ENCODE measurements around the gene NUP35. TPM values are rescaled to one million over a fixed set of nuclear protein-coding genes. Genes with fewer than 3 reads are reported as not detected.

Gene NUP35
- polyA plus RNA-seq, 1 donor from 2014 or later, result 40.7 TPM

- TF ChIP-seq EP300 (conservative IDR thresholded peaks at IDR 0.05; ENCODE audit: poor library complexity, severe bottlenecking) (no peak), CTCF (IDR thresholded peaks at IDR 0.05; ENCODE audit: poor library complexity, severe bottlenecking) (no peak), RAD21 (conservative IDR thresholded peaks at IDR 0.05) (no peak), MXI1 (conservative IDR thresholded peaks at IDR 0.05; ENCODE audit: poor library complexity, severe bottlenecking) (no peak)
- TF ChIP-seq, protein P1, sequence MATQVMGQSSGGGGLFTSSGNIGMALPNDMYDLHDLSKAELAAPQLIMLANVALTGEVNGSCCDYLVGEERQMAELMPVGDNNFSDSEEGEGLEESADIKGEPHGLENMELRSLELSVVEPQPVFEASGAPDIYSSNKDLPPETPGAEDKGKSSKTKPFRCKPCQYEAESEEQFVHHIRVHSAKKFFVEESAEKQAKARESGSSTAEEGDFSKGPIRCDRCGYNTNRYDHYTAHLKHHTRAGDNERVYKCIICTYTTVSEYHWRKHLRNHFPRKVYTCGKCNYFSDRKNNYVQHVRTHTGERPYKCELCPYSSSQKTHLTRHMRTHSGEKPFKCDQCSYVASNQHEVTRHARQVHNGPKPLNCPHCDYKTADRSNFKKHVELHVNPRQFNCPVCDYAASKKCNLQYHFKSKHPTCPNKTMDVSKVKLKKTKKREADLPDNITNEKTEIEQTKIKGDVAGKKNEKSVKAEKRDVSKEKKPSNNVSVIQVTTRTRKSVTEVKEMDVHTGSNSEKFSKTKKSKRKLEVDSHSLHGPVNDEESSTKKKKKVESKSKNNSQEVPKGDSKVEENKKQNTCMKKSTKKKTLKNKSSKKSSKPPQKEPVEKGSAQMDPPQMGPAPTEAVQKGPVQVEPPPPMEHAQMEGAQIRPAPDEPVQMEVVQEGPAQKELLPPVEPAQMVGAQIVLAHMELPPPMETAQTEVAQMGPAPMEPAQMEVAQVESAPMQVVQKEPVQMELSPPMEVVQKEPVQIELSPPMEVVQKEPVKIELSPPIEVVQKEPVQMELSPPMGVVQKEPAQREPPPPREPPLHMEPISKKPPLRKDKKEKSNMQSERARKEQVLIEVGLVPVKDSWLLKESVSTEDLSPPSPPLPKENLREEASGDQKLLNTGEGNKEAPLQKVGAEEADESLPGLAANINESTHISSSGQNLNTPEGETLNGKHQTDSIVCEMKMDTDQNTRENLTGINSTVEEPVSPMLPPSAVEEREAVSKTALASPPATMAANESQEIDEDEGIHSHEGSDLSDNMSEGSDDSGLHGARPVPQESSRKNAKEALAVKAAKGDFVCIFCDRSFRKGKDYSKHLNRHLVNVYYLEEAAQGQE (IDR thresholded peaks at IDR 0.05; ENCODE audit: borderline replicate concordance), result no peak
- Histone ChIP-seq H3K36me3 (ENCODE audit: insufficient read depth, low read length) (peaks cover 4% of the 10 kb centered on the region), H4K20me1 (ENCODE audit: insufficient read depth) (no peaks in the 10 kb centered on the region), H3K79me2 (replicated peaks; ENCODE audit: insufficient read depth, low read length) (no peaks in the 10 kb centered on the region), H3K4me3 (ENCODE audit: low read length) (no peak overlapping the region), H3K9me2 (ENCODE audit: insufficient read depth, low read length) (no peaks in the 10 kb centered on the region), H3K27me3 (ENCODE audit: insufficient read depth, low read depth, low read length) (no peaks in the 10 kb centered on the region), H3K27ac (ENCODE audit: low read length) (no peak overlapping the region), H3F3A (ENCODE audit: insufficient read depth, low read length, poor library complexity, severe bottlenecking) (no peaks in the 10 kb centered on the region), H3K4me2 (ENCODE audit: low read length) (no peak overlapping the region), H3K9me3 (ENCODE audit: low read length) (no peaks in the 10 kb centered on the region), H3K9ac (ENCODE audit: low read length) (no peak overlapping the region), H2AFZ (ENCODE audit: low read depth, low read length) (no peak overlapping the region)
Measured at GRCh38 chr2:183162362-183162761, 38.1 kb downstream of the NUP35 start.

DNA sequence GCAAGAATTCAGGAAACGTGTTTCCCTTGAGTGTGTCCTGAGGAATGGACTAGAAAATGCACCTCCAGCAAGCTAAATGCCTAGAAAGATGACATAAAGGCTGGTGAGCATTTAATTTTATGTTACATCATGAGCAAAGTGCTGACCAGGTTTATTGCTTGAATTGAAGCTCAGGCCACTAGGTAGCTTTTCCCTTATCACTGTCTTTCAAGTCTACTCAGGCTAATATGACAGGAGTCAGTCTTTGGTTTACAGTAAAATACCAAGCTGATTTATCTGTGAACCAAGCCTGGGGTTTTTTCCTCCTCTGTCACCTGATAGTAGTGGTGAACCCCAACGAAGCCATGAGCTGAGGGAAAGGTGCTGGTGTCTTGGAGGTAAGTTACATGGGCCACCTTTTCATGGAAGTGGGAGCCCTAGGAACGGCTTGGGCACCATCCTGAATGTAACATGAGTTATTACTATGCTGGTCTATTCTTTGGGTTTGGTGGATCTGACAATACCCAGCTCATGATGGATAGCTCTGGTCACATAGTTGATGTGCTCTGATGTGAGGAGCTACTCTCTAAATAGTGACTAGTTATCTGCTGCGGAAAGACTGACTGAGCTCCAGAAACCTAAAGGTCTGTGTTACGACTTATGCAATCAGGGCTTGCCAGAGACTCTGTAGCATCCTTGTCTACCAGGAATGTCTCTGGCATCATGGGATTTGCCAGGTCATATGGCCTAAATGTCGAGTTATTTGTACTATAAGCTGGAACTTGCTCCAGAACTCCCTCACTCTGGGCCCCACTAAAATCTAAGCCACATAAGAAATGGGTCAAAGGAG, 39.8 kb downstream of the NUP35 start:
- no peaks in the 10 kb centered on the region for H3F3A ChIP-seq (ENCODE audit: insufficient read depth, low read length, poor library complexity, severe bottlenecking)
- no peak overlapping the region for H3K9ac ChIP-seq (ENCODE audit: low read length)
- no peaks in the 10 kb centered on the region for H3K9me2 ChIP-seq (ENCODE audit: insufficient read depth, low read length)
- no peaks in the 10 kb centered on the region for H3K9me3 ChIP-seq (ENCODE audit: low read length)
- H4K20me1 ChIP-seq (ENCODE audit: insufficient read depth), result no peaks in the 10 kb centered on the region
- H2AFZ ChIP-seq (ENCODE audit: low read depth, low read length), result no peak overlapping the region
- H3K27me3 ChIP-seq (ENCODE audit: insufficient read depth, low read depth, low read length), result no peaks in the 10 kb centered on the region
- H3K36me3 ChIP-seq (ENCODE audit: insufficient read depth, low read length), result peaks cover 4% of the 10 kb centered on the region
- no peaks in the 10 kb centered on the region for H3K79me2 ChIP-seq (replicated peaks; ENCODE audit: insufficient read depth, low read length)
- no peak overlapping the region for H3K27ac ChIP-seq (ENCODE audit: low read length)
- H3K4me2 ChIP-seq (ENCODE audit: low read length), result no peak overlapping the region
- no peak overlapping the region for H3K4me3 ChIP-seq (ENCODE audit: low read length)
- TF ChIP-seq, protein P1 (IDR thresholded peaks at IDR 0.05; ENCODE audit: borderline replicate concordance), result no peak
- TF ChIP-seq EP300 (conservative IDR thresholded peaks at IDR 0.05; ENCODE audit: poor library complexity, severe bottlenecking), result no peak
- no peak for TF ChIP-seq EZH2 (IDR thresholded peaks at IDR 0.05; ENCODE audit: borderline replicate concordance, insufficient read depth, low read length, poor library complexity, severe bottlenecking)
- TF ChIP-seq POLR2AphosphoS5 (IDR thresholded peaks at IDR 0.05), result no peak
- no peak for TF ChIP-seq SMC3 (conservative IDR thresholded peaks at IDR 0.05; ENCODE audit: poor library complexity)
- TF ChIP-seq RAD21 (conservative IDR thresholded peaks at IDR 0.05), result no peak
- no peak for TF ChIP-seq CTCF (IDR thresholded peaks at IDR 0.05; ENCODE audit: poor library complexity, severe bottlenecking)
- TF ChIP-seq TAF1 (IDR thresholded peaks at IDR 0.05; ENCODE audit: low read depth), result no peak
- TF ChIP-seq MXI1 (conservative IDR thresholded peaks at IDR 0.05; ENCODE audit: poor library complexity, severe bottlenecking), result no peak
